Measurements from ENCODE around the gene PSMB2.

The PSMB2 gene

GRCh38 chr1:35642471-35642955, 1.2 kb upstream of the PSMB2 start:
- no peak for DNase-seq (ENCODE audit: low read depth in 2 of 2)

- no peak for DNase-seq (ENCODE audit: low read depth in 2 of 2)
Observed at GRCh38 chr1:35640380-35641232, 720 bp downstream of the PSMB2 start.

DNA sequence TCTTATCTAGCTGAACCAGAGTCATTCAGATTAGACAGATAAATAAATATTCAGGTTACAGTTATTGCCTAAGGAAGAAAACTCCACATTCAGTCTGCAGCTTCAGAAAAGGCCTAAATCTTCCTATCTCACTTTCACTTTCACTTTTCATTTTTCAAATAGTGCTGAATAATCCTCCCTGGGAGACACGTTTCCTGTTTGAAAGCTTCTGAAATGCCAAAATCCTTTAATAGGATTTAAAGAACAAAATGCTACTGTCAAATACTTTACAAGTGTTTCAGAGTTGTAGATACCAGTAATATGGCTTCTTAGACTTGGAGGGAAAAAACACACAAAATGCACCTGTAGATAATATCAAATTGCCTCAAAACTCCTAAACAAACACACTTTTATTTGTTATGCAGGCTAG, 3.9 kb downstream of the PSMB2 start:
- DNase-seq (ENCODE audit: low read depth in 2 of 2), result no peak

GRCh38 chr1:35633547-35633946, 7.8 kb downstream of the PSMB2 start:
- no peak for DNase-seq (ENCODE audit: low read depth in 2 of 2)

DNA sequence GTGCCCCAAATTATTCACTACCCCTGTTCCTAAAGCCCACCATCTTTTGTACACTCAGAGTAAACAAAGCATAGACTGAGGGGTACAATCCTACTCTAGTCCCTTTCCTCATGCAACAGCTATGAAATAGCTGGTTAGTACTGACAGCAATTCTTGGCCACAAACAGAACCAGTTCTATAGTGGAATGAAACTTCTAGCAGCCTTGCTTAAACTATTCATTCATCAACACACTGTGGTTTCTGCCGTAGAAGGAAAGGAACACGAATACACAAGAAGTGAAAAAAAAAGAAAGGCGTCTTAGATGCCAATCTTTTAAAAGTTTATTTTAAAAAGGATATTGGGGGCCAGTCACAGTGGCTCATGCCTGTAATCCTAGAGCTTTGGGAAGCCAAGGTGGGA, 9.9 kb downstream of the PSMB2 start:
- no peak for DNase-seq (ENCODE audit: low read depth in 2 of 2)

GRCh38 chr1:35629051-35629450, 12.3 kb downstream of the PSMB2 start:
- DNase-seq (ENCODE audit: low read depth in 2 of 2), result no peak

DNA sequence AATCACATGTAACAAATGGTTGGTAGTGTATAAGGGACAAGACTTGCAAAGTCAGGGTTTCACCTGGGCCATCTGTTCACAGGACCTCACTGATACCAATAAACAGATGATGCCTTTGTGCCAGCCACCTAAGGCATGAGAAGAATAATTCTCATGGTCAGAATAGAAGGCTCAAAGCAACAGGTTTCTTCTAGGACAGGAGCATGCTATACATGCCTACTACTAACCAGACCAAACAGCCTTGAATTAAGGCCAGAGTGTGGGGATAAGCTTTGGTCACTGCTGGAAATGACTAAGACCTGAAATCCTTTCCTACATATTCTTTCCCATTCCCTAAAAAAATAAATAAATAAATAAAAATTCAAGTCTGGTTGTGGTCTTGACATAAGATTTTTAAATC, 17.5 kb downstream of the PSMB2 start:
- DNase-seq (ENCODE audit: low read depth in 2 of 2), result no peak

DNA sequence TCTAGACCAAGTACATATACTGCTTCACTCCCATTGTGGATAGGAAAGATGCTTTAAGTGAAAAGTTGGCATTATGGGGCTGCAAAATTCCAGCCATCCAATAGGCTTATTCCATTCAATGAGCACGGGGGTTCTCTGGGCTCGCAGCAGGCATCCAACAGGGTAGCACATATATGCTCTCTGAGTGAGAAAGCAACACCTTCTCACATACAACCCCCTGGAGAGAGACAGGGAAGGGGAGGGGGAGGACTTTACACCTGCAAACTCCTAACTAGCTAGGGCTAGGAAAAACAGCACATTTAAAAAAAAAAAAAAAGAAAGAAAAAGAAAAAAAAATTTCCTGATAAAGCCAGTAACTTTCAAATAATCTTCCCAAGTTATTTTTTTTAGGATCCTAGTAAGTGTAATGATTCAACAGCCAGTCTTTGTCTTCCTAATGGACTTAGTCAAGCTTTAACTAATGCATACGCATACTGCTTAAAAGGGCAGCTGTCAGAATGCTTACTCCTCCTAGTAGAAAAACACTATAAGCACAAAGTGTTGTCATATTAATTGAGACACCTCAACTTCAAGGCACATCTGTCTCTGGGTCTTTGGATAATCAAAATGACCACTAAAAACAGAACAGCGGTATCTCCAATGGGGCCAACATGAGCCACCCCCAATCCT, 18.7 kb downstream of the PSMB2 start:
- DNase-seq (ENCODE audit: low read depth in 2 of 2), result no peak

DNA sequence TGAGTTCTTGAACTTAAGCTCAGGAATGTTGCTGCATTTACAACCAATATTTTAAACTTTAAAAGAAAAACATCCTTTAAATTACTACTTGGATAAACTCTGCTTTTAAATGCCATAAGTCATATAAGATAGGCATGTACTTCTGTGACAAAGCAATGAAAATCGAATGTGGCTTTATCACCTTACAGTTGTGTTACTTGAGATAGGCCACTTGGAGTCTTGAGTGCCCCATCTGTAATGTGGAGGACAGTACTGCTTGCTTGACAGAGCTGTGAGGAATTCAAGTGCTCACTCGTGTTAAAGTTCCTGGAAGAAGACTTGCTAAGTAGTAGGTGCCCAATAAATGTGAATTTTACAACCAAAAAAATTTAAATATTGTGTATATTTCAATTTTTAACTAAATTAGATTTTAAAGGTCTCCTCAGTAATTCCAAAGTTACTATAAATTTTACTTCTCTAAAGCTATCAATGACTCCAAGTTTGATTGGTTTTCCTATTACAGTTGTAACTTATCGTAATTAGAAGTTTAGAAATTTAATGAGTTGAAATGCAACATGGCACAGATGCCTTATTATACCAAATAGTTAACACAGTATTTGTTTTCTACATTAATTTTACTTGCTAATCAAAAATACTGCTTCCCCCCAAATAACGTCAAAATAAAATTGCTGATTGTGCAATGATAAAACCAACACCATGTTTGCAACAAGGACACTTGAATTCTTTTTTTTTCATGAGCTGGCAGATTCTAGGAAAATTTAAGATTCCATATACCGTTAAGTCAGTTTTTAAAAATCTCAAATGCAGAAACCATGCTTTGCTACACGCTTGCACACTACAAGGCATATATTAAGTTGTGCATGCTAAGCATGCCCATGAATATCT, 21.8 kb downstream of the PSMB2 start:
- no peak for DNase-seq (ENCODE audit: low read depth in 2 of 2)

DNA sequence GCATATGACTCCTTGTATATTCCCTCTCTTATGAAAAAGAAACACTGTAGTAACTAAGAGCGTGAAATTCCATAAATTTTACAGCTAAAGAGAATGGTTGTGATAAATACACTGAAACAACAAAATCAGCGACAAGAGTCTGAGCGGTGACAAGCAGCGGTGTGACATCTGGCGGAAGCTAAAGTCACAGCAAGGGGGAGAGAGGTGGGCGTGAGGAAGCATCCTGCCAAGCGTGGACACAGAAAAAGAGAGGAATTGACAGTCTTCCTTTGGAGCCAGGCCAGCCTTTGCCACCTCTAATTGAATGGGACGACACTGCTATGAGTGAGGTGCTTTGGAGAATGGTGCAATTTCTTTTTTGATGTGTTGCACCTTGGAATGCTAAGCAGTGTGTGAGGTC, 25.9 kb downstream of the PSMB2 start:
- DNase-seq (ENCODE audit: low read depth in 2 of 2), result no peak

DNA sequence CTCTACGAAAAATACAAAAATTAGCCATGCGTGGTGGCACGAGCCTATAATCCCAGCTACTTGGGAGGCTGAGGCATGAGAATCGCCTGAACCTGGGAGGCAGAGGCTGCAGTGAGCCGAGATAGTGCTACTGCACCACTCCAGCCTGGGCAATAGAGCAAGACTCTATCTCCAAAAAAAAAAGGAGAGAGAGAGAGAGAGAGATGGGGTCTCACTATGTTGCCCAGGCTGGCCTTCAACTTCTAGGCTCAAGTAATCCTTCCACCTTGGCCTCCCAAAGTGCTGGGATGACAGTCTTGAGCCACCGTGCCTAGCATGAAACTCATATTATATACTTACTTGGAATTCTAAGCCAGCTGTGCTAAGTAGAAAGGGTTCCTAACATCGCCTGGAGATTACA, 29.7 kb downstream of the PSMB2 start:
- no peak for DNase-seq (ENCODE audit: low read depth in 2 of 2)

GRCh38 chr1:35605867-35606182, 35.5 kb downstream of the PSMB2 start:
- no peak for DNase-seq (ENCODE audit: low read depth in 2 of 2)

DNA sequence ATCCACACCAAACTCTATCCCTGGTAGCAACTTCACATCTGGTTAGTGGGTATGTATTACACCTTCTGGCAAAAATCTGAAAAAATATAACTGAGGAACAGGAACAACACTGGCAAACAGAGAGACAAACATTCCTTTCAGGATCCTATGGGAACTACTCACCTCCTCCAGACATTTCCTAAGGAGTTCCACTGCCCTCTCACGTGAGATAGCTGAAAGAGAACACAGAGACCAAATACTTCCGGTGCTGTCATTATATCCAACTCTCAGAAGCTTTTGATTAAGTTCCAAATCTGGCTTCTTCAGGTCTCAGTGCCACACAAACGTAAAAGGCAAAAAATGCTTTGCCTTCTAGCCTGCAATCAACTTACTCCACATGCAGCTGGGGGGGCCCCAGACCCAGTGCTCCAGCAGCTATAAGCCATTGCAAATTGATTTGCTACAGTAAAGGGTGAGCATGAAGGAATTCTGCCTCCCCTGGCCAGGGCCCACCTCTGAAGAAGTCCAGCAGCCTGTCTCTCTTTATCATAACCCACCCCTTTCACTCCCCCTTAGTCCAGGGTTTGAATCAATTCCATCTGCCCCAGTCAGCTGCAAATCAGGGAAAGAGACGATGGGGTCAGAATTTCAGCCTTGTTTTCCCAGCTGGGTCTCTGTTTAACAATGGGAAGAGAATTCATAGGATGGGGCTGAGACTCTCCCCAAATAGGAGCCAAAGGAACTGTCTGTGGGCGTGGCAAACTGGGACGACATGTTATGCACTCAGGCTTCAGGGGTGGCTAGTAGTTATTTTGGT, 36.1 kb downstream of the PSMB2 start:
- DNase-seq (ENCODE audit: low read depth in 2 of 2), result no peak

DNA sequence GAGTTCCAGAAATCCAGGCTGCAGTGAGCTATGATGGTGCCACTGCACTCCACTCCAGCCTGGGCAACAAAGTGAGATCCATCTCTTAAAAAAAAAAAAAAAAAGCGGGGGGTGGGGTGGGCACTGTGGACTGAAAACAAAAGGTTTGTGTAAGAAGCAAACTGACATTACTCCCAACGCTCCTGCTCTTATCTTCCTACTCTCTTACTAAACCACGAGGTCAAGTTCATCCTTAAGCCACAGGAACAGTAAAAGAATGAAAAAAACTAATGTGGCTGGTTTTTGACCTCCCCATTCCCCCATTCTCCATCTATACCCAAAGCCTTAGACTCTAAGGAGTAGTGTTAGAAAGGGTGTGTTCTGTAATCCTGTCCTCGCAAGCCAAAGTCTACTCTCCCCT, 37.4 kb downstream of the PSMB2 start:
- DNase-seq (ENCODE audit: low read depth in 2 of 2), result no peak

DNA sequence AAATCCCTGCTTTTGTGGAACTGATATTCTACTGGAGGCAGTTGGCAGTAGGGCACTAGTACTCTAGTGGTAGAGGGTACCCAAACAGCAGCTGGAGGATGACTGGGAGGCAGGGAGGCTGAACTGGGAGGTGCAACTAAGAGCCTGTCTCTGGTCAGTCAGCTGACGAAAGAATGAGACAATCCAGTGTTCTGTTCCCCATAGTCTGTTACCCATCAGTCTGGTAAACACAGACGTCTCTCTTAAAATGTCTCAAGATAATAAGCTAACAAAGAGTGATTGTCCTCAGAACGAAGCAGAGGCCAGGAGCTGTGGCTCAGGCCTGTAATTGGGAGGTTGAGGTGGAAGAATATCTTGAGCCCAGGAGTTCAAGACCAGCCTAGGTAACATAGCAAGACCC, 37.9 kb downstream of the PSMB2 start:
- no peak for DNase-seq (ENCODE audit: low read depth in 2 of 2)

DNA sequence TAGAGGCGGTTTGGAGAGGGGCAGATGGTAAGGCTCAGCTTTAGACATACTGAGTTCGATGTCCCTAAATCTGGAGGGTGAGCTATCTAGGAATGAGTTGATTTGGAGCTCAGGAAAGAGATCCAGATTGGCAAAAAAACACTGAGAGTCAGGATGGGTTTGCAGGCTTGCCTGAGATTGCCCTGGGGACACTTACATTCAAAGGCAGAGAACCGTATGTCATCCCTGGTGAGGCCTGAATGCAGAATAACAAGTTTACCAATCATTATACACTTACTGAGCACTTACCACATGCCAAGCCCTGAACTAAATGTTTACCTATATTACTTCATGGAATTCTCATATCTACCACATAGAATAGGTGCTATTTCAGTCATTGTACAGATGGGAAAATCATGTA, 40.7 kb downstream of the PSMB2 start:
- DNase-seq (ENCODE audit: low read depth in 2 of 2), result no peak

DNA sequence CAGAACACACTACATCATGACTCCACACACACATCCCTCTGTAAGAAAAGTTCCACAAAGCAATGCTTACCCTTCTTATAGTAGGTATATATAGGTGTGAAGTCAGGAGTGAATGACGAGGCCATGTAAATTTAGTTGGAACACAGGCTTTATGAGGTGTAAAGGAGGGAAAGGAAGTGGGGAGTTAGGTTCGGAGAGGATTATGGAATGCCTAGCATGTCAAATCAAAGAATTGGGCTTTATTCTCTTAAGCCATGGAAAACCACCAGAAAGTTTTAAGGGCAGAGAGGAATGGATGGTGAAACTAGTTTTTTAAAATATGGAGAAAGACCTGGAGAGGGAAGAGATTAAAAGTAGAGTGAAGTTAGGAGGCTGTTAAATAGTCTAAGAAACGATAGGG, 41.9 kb downstream of the PSMB2 start:
- no peak for DNase-seq (ENCODE audit: low read depth in 2 of 2)

DNA sequence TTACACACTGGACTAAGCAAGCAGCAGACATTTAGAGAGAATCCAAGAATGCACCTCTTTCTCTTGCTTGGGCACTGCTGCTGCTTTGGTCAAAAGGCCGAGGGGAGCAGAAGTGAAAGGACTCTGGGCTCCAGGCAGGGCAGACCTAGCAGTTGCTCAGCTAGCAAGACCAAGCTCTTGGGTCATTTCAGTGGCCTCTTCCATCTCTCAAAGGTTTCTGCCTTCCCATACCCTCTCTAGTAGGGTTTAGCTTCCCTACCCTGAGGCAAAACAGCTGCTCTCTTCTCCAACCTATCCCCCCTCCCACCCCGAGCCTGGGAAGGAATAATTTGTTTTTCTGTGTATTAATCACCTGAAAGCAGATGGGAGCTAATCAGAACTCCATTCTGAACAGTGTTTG, 42.4 kb downstream of the PSMB2 start:
- DNase-seq (ENCODE audit: low read depth in 2 of 2), result no peak

GRCh38 chr1:35597870-35598269, 43.5 kb downstream of the PSMB2 start:
- no peak for DNase-seq (ENCODE audit: low read depth in 2 of 2)

DNA sequence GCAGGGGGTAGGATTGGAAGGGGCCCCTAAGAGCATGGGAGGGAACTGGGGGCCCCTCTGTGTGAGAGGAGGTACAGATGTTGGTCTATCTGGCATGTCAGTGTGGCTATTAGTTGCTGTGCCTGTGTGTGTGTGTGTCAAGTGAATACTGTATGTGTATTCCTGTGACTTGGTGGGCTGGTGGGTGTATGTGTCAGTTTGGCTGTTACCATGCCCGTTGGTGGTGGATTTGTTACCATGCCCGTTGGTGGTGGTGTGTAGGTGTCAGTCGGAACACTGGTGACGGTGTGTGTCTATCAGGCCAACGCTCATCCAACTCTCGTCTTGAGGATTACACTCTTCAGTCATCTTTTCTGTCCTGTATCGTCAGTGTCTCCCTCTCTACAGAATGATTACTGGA, 45.6 kb downstream of the PSMB2 start:
- DNase-seq (ENCODE audit: low read depth in 2 of 2), result no peak

GRCh38 chr1:35594005-35594760, 47.1 kb downstream of the PSMB2 start:
- DNase-seq (ENCODE audit: low read depth in 2 of 2), result no peak
